ENCODE results near the gene CASP10.

- TF ChIP-seq CTCF (conservative IDR thresholded peaks at IDR 0.05; ENCODE audit: low read depth, low read length) (no peak), EZH2 (IDR thresholded peaks at IDR 0.05; ENCODE audit: borderline replicate concordance, low read depth, low read length, poor library complexity, severe bottlenecking) (no peak)
These were observed 77.4 kb downstream of the CASP10 start, which contains the start of gene CASP8 for GRCh38 chr2:201260302-201260800.

Measured in A673 (cell line).